PC-9 (cell line): ENCODE measurements around the gene FERMT2. TPM values are rescaled to one million over a fixed set of nuclear protein-coding genes. Genes with fewer than 3 reads are reported as not detected.

Experiments
- BruUV-seq: library from RNA; stranded (reverse); fragments of 400-500 nt; replicated peaks from 2 replicates; lab custom pipeline; 2021; lab: Mats Ljungman, UMichigan
- CTCF ChIA-PET: fragments of 300-600 bp; sonication (Branson Sonifier 250); formaldehyde crosslinking; loops from one replicate; lab custom pipeline; 2022; ENCODE audit warnings: antibody characterized with exemption; lab: Charles Lee
- POLR2A ChIA-PET: fragments of 300-600 bp; sonication (Branson Sonifier 250); formaldehyde crosslinking; loops from one replicate; lab custom pipeline; 2022; ENCODE audit warnings: antibody characterized with exemption; ENCODE audit not compliant: unreplicated experiment; lab: Charles Lee
- DNase-seq, 2 experiments: peaks; one replicate each; pipeline versions ENCODE4 v3.0.0 to v3.0.0-alpha.2; 2015 to 2022; ENCODE audit warnings: mixed read lengths in 1 of 2
- H2AFZ ChIP-seq: fragments of 200-600 bp; sonication (generic); 2 replicates; pipeline ENCODE4 v1.8.1; 2017; ENCODE audit warnings: antibody characterized with exemption
- H3F3A ChIP-seq: fragments of 200-600 bp; sonication (generic); 2 replicates; pipeline ENCODE4 v1.8.1; 2017; ENCODE audit warnings: antibody characterized with exemption, mild to moderate bottlenecking, low read depth; ENCODE audit not compliant: insufficient read depth
- H3K27ac ChIP-seq: fragments of 200-600 bp; sonication (generic); 2 replicates; pipeline ENCODE4 v1.6.1; 2016; ENCODE audit warnings: mixed run types
- H3K27me3 ChIP-seq: fragments of 200-600 bp; sonication (generic); 2 replicates; pipeline ENCODE4 v1.6.1; 2016; ENCODE audit warnings: low read depth, mixed run types; ENCODE audit not compliant: insufficient read depth
- H3K36me3 ChIP-seq: fragments of 200-600 bp; sonication (generic); 2 replicates; pipeline ENCODE4 v1.6.1; 2016; ENCODE audit warnings: low read depth, mixed run types
- H3K4me1 ChIP-seq: fragments of 200-600 bp; sonication (generic); replicated peaks from 2 replicates; pipeline ENCODE4 v1.6.1; 2016; ENCODE audit warnings: mixed run types; ENCODE audit not compliant: insufficient read depth
- H3K4me2 ChIP-seq: fragments of 200-600 bp; sonication (generic); 2 replicates; pipeline ENCODE4 v1.6.1; 2017; ENCODE audit warnings: mixed run types
- H3K4me3 ChIP-seq: fragments of 200-600 bp; sonication (generic); 2 replicates; pipeline ENCODE4 v1.6.1; 2016; ENCODE audit warnings: mixed run types
- H3K79me2 ChIP-seq: fragments of 200-600 bp; sonication (generic); 2 replicates; pipeline ENCODE4 v1.6.1; 2017; ENCODE audit warnings: low read depth, mixed run types
- H3K9me2 ChIP-seq: fragments of 200-600 bp; sonication (generic); 2 replicates; pipeline ENCODE4 v1.8.1; 2017; ENCODE audit warnings: mild to moderate bottlenecking; ENCODE audit not compliant: insufficient read depth
- H3K9me3 ChIP-seq: fragments of 200-600 bp; sonication (generic); 2 replicates; pipeline ENCODE4 v1.8.1; 2016; ENCODE audit warnings: low read depth; ENCODE audit not compliant: insufficient read depth
- H4K20me1 ChIP-seq: fragments of 200-600 bp; sonication (generic); 2 replicates; pipeline ENCODE4 v1.8.1; 2017; ENCODE audit not compliant: insufficient read depth
- EZH2 ChIP-seq: fragments of 200-600 bp; sonication (generic); IDR thresholded peaks from 2 replicates; pipeline ENCODE4 v1.8.0; 2017; ENCODE audit warnings: antibody characterized with exemption, low read depth
- intact Hi-C: fragments of 100-400 bp; cut with micrococcal nuclease; formaldehyde crosslinking; loops from one replicate; pipeline ENCODE4 v1.10.0; 2022; ENCODE audit not compliant: unreplicated experiment
- total RNA-seq: library from RNA; stranded (reverse); gene quantifications from 2 replicates; pipeline ENCODE4 v1.2.3, GENCODE V29; 2021
- TF ChIP-seq, protein P1 (sequence below): fragments of 200-600 bp; sonication (generic); conservative IDR thresholded peaks from 2 replicates; pipeline ENCODE4 v1.6.1; 2017; ENCODE audit warnings: mixed run types, antibody characterized with exemption, mild to moderate bottlenecking, moderate library complexity

Gene FERMT2
- total RNA-seq, 1 experiment from 2014 or later: 9.0 TPM

DNA sequence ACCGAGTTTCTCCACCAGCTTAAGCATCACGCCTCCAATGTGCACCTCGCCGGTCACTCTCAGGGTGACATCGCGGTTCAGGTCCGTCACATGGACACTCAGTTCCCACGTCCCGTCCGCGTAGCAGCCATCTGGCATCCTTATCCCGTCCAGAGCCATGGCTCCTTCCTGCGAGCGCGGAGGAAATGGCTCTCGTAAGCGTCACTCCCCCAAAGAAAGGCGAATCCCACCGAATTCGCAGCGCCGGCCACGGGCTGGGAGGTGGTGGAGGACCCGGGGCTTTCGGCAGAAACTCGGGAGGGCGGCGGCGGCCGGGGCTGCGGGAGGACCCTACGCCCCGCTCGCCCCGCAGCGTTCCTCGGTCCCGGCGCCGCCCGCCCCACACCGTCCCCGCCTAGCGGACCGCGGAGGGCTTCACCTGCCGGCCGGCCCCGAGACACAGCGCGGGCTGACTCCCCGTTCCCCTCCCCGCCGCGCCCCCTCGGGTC is 396 bp downstream of the FERMT2 start:
- H3F3A ChIP-seq: peaks cover 24% of the 10 kb centered on the region; the same call in 1 of the 2 replicates
- H3K36me3 ChIP-seq: no peaks in the 10 kb centered on the region
- intact Hi-C loops: loop anchor here (5.0 kb wide), 1 partner anchor 398 kb away; the partner anchor contains the start of genes GPR137C and TXNDC16
- no peak overlapping the region for H3K27ac ChIP-seq
- peak overlapping the region; percentile 81 for H3K4me2 ChIP-seq
- CTCF ChIA-PET: interaction anchor here (0.6 kb wide), 1 partner anchor 355 kb away, joined by 9 read pairs; no protein-coding TSS in a partner anchor
- peak overlapping the region; percentile 98 for H2AFZ ChIP-seq
- POLR2A ChIA-PET: interaction anchor here (0.5 to 0.7 kb wide), 6 partner anchors 44 to 1299 kb away, joined by 4 to 32 read pairs (median 8); partner anchors contain the start of gene FRMD6
- peak overlapping the region; percentile 89 for H3K4me3 ChIP-seq
- H3K9me2 ChIP-seq: no peaks in the 10 kb centered on the region
- peak in 1 of 2 experiments; percentile 41 for DNase-seq
- peaks cover 12% of the 10 kb centered on the region; the same call in 1 of the 2 replicates for H3K79me2 ChIP-seq
- BruUV-seq: TSS peak; percentile 55
- no peaks in the 10 kb centered on the region for H3K27me3 ChIP-seq
- H3K4me1 ChIP-seq: peaks cover 23% of the 10 kb centered on the region
- H3K9me3 ChIP-seq: no peaks in the 10 kb centered on the region
- TF ChIP-seq, protein P1, sequence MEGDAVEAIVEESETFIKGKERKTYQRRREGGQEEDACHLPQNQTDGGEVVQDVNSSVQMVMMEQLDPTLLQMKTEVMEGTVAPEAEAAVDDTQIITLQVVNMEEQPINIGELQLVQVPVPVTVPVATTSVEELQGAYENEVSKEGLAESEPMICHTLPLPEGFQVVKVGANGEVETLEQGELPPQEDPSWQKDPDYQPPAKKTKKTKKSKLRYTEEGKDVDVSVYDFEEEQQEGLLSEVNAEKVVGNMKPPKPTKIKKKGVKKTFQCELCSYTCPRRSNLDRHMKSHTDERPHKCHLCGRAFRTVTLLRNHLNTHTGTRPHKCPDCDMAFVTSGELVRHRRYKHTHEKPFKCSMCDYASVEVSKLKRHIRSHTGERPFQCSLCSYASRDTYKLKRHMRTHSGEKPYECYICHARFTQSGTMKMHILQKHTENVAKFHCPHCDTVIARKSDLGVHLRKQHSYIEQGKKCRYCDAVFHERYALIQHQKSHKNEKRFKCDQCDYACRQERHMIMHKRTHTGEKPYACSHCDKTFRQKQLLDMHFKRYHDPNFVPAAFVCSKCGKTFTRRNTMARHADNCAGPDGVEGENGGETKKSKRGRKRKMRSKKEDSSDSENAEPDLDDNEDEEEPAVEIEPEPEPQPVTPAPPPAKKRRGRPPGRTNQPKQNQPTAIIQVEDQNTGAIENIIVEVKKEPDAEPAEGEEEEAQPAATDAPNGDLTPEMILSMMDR: no peak
- no peak for TF ChIP-seq EZH2
- no peaks in the 10 kb centered on the region for H4K20me1 ChIP-seq

DNA sequence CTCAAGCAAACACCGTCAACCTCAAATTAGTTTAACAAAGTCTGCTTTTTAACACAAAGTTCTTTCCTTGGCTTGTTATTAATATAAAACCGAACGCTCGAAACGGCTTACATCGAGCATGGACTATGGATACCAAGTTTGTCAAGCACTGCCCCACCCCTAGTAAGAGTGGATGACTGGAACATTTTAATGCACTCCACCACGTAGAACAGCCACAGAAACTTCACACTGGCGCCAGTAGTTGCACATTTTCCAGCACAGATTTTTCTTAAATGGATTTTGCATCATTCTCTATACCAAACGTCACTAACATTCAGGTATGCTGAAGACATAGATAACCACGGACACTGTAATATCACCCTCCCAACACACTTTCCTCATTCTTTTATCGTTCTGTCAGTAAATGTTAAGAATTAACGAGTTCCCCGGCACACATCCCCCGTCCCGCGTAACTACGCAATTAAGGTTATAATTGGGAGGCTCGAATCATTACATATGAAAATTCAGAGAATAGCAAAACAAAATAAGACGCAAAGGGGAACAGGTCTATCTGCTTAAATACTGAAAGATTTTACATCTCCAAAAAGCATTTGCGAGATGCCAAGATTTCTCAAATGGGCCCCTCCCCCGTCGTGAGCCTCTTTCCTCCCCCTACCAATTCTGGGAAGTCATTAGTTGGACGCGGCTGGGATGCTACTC is 990 bp downstream of the FERMT2 start:
- Histone ChIP-seq H3K4me1 (peaks cover 23% of the 10 kb centered on the region), H3K4me2 (peak overlapping the region; percentile 81), H2AFZ (peak overlapping the region; percentile 98), H3K79me2 (peaks cover 12% of the 10 kb centered on the region; the same call in 1 of the 2 replicates), H3K9me2 (no peaks in the 10 kb centered on the region), H3K27ac (no peak overlapping the region), H3K27me3 (no peaks in the 10 kb centered on the region), H4K20me1 (no peaks in the 10 kb centered on the region), H3F3A (peaks cover 24% of the 10 kb centered on the region; the same call in 1 of the 2 replicates), H3K9me3 (no peaks in the 10 kb centered on the region), H3K36me3 (no peaks in the 10 kb centered on the region), H3K4me3 (peak overlapping the region; percentile 89)
- intact Hi-C loops: loop anchor here (5.0 kb wide), 1 partner anchor 398 kb away; the partner anchor contains the start of genes GPR137C and TXNDC16
- POLR2A ChIA-PET: interaction anchor here (0.5 to 0.6 kb wide), 2 partner anchors 114 to 1298 kb away, joined by 7 to 8 read pairs; partner anchors contain the start of gene FRMD6
- BruUV-seq: no TSS peak
- no peak for DNase-seq
- TF ChIP-seq, protein P1: no peak
- TF ChIP-seq EZH2: no peak
- CTCF ChIA-PET: no interaction called here

DNA sequence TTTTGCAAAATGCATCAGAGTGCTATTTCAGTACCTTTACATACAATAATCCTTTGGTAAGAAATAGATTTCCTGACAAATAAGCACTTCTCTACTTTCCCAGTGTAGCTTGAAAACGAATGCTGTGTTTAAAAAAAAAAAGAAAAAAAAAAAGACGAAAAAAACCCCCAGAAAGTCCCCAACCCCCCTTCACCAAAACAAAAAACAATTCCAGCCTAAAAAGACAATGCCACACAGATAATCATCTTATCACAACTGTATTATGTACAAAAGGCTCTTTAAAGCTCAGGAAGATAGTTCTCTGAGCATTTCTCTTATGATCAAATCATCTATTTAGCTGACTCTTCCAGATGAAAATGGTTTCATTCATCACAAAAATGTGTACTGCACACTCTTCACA is 1.6 kb downstream of the FERMT2 start:
- H4K20me1 ChIP-seq: no peaks in the 10 kb centered on the region
- peaks cover 12% of the 10 kb centered on the region; the same call in 1 of the 2 replicates for H3K79me2 ChIP-seq
- H3K27me3 ChIP-seq: no peaks in the 10 kb centered on the region
- no peak overlapping the region for H2AFZ ChIP-seq
- H3F3A ChIP-seq: peaks cover 24% of the 10 kb centered on the region; the same call in 1 of the 2 replicates
- no TSS peak for BruUV-seq
- H3K4me2 ChIP-seq: peak overlapping the region; percentile 81
- no peaks in the 10 kb centered on the region for H3K36me3 ChIP-seq
- H3K9me3 ChIP-seq: no peaks in the 10 kb centered on the region
- H3K4me3 ChIP-seq: peak overlapping the region; percentile 89; the same call in 1 of the 2 replicates
- peaks cover 23% of the 10 kb centered on the region for H3K4me1 ChIP-seq
- no peaks in the 10 kb centered on the region for H3K9me2 ChIP-seq
- H3K27ac ChIP-seq: no peak overlapping the region
- POLR2A ChIA-PET: no interaction called here
- no peak for DNase-seq
- intact Hi-C loops: no loop called here
- CTCF ChIA-PET: interaction anchor here (0.7 kb wide), 1 partner anchor 409 kb away, joined by 3 read pairs; no protein-coding TSS in a partner anchor
- TF ChIP-seq EZH2: no peak
- TF ChIP-seq, protein P1: no peak
